Limb (tissue), 2 donors: Measurements from ENCODE around the gene LSP1.
"Not testable (repeated sequence)": the region's sequence is repeated elsewhere in the genome, so short reads cannot be mapped to it uniquely, and the experiment has no call there.

ENCODE experiments used
- DNase-seq, 2 donors: peaks; one replicate each; pipeline ENCODE4 v3.0.0-alpha.2; 2016; ENCODE audit errors: extremely low spot score in 2 of 2

LSP1 gene

GRCh38 chr11:1864231-1864630 is 11.3 kb downstream of the LSP1 start:
- no peak for DNase-seq

GRCh38 chr11:1864831-1865665 is 12.2 kb downstream of the LSP1 start:
- no peak for DNase-seq

- DNase-seq = no peak
These were observed 13.3 kb downstream of the LSP1 start for GRCh38 chr11:1866226-1866625.

- no peak for DNase-seq
These were observed 13.9 kb downstream of the LSP1 start for GRCh38 chr11:1866776-1867175.

GRCh38 chr11:1867381-1867780 is 14.5 kb downstream of the LSP1 start:
- DNase-seq = no peak

- DNase-seq = no peak
These were observed 15.3 kb downstream of the LSP1 start for GRCh38 chr11:1868056-1868635.

GRCh38 chr11:1868636-1869291 is 15.9 kb downstream of the LSP1 start:
- DNase-seq = no peak

GRCh38 chr11:1869427-1870325 is 16.8 kb downstream of the LSP1 start:
- no peak for DNase-seq

- no peak for DNase-seq
These were observed 17.4 kb downstream of the LSP1 start for GRCh38 chr11:1870326-1870696.

GRCh38 chr11:1870721-1871466 is 18.0 kb downstream of the LSP1 start:
- DNase-seq = no peak

- no peak for DNase-seq
These were observed 18.6 kb downstream of the LSP1 start for GRCh38 chr11:1871531-1871930.

GRCh38 chr11:1872267-1872985 is 19.5 kb downstream of the LSP1 start:
- no peak for DNase-seq

- peak in 1 of 2 donors; percentile 30 for DNase-seq
These were observed 20.3 kb downstream of the LSP1 start for GRCh38 chr11:1873048-1873812.

- DNase-seq = not testable (repeated sequence)
These were observed 20.9 kb downstream of the LSP1 start for GRCh38 chr11:1873813-1874150.

- not testable (repeated sequence) for DNase-seq
These were observed 21.7 kb downstream of the LSP1 start for GRCh38 chr11:1874441-1875092.

GRCh38 chr11:1875093-1875850 is 22.4 kb downstream of the LSP1 start:
- DNase-seq = no peak

- not testable (repeated sequence) for DNase-seq
These were observed 23.0 kb downstream of the LSP1 start for GRCh38 chr11:1875851-1876301.
